HL-60 (cell line): ENCODE measurements around the gene ARHGAP27.
A peak's percentile ranks its signal among the peaks of the same experiment; 100 is the strongest.

Experiments
- DNase-seq, 2 experiments: peaks; one replicate each; pipeline ENCODE4 v3.0.0-alpha.2; 2010 to 2020; ENCODE audit warnings: low read depth in 1 of 2, low spot score in 1 of 2
- H3K27ac ChIP-seq: fragments of 250-450 bp; sonication (Bioruptor Pico); replicated peaks from 2 replicates; pipeline ENCODE4 v1.5.1; 2020; ENCODE audit warnings: mild to moderate bottlenecking, moderate library complexity
- H3K27me3 ChIP-seq: fragments of 250-450 bp; sonication (Bioruptor Pico); 2 replicates; pipeline ENCODE4 v1.5.1; 2021; ENCODE audit warnings: mild to moderate bottlenecking, moderate library complexity; ENCODE audit not compliant: insufficient read depth, poor library complexity, severe bottlenecking
- H3K4me3 ChIP-seq: replicated peaks from 2 replicates; pipeline ENCODE4 v1.5.1; 2011; ENCODE audit warnings: mild to moderate bottlenecking, control low read depth, low read length; ENCODE audit not compliant: insufficient read depth
- CTCF ChIP-seq: IDR thresholded peaks from one replicate; pipeline ENCODE4 v1.5.1; 2011; ENCODE audit warnings: low read length, control low read depth, inconsistent platforms; ENCODE audit not compliant: insufficient read depth
- GABPA ChIP-seq: IDR thresholded peaks from 2 replicates; pipeline ENCODE4 v1.6.1; 2012; ENCODE audit warnings: low read depth
- POLR2AphosphoS5 ChIP-seq: IDR thresholded peaks from 2 replicates; pipeline ENCODE4 v1.6.1; 2012; ENCODE audit warnings: low read depth
- REST ChIP-seq: IDR thresholded peaks from 2 replicates; pipeline ENCODE4 v1.6.1; 2012; ENCODE audit warnings: low read depth; ENCODE audit not compliant: insufficient replicate concordance
- SPI1 ChIP-seq: IDR thresholded peaks from 2 replicates; pipeline ENCODE4 v1.6.1; 2012; ENCODE audit warnings: low read depth, mild to moderate bottlenecking, borderline replicate concordance

The ARHGAP27 gene

GRCh38 chr17:45436161-45436560 lies 3.5 kb upstream of the ARHGAP27 start:
- no peak overlapping the region for H3K27ac ChIP-seq
- TF ChIP-seq SPI1 (no peak), REST (no peak), POLR2AphosphoS5 (no peak), GABPA (no peak), CTCF (no peak)

GRCh38 chr17:45435481-45435880 lies 2.8 kb upstream of the ARHGAP27 start:
- H3K27me3 ChIP-seq = no peaks in the 10 kb centered on the region
- no peak overlapping the region for H3K27ac ChIP-seq
- H3K4me3 ChIP-seq = no peak overlapping the region
- DNase-seq = no peak
- TF ChIP-seq CTCF (no peak), SPI1 (no peak), GABPA (no peak), POLR2AphosphoS5 (no peak), REST (no peak)

More at GRCh38 chr17:45436161-45436560, 3.5 kb upstream of the ARHGAP27 start:
- H3K4me3 ChIP-seq = no peak overlapping the region
- H3K27me3 ChIP-seq = no peaks in the 10 kb centered on the region
- DNase-seq = no peak

- no peaks in the 10 kb centered on the region for H3K27me3 ChIP-seq
- H3K4me3 ChIP-seq = peak overlapping the region; percentile 65
- peak overlapping the region; percentile 76 for H3K27ac ChIP-seq
- peak in 1 of 2 experiments; percentile 47 for DNase-seq
- TF ChIP-seq POLR2AphosphoS5 (no peak), GABPA (no peak), REST (no peak), SPI1 (no peak), CTCF (no peak)
Observed at GRCh38 chr17:45433159-45433535, 477 bp upstream of the ARHGAP27 start.
